ENCODE results near the gene ANKS4B. TPM values are rescaled to one million over a fixed set of nuclear protein-coding genes. Genes with fewer than 3 reads are reported as not detected.

ANKS4B gene
- total and polyA plus RNA-seq, 2 donors (not counting 3 experiments of a cell fraction or from before 2014, with no cell fraction given): not detected

- no peak overlapping the region for H3K4me3 ChIP-seq (replicated peaks in 1 of 3; ENCODE audit: insufficient read depth in 1 of 3, low read depth in 1 of 3, low read length in 3 of 3)
- no peaks in the 10 kb centered on the region for H3K4me1 ChIP-seq (ENCODE audit: control insufficient read depth, extremely low read depth, insufficient read depth, low read length)
- no peaks in the 10 kb centered on the region for H3K36me3 ChIP-seq (ENCODE audit: control insufficient read depth in 2 of 2, extremely low read depth in 1 of 2, insufficient read depth in 2 of 2, low read length in 2 of 2)
- H3K9me3 ChIP-seq (replicated peaks; ENCODE audit: control insufficient read depth, insufficient read depth, low read length): no peaks in the 10 kb centered on the region
- H3K9ac ChIP-seq (replicated peaks; ENCODE audit: extremely low read depth, insufficient read depth, low read length): no peak overlapping the region
- dilution Hi-C loops (cut with MboI; ENCODE audit: extremely low pct_ligation_motif_present, low sequenced_read_pairs): no loop called here
- no peak overlapping the region for H3K4me2 ChIP-seq (ENCODE audit: insufficient read depth, low read length)
- intact Hi-C loops (cut with micrococcal nuclease): no loop called here
- DNase-seq (ENCODE audit: low read depth, low spot score) (no peak), FAIRE-seq (no peak)
- ChIA-PET CTCF (interaction anchor here (0.8 kb wide), 1 partner anchor 15 kb away, joined by 3 read pairs; no protein-coding TSS in a partner anchor), POLR2A (no interaction called here)
- H3K27me3 ChIP-seq (ENCODE audit: control insufficient read depth in 2 of 2, insufficient read depth in 2 of 2, low read length in 2 of 2): peaks cover 5% of the 10 kb centered on the region in 2 experiments
- no peak for TF ChIP-seq MAX (IDR thresholded peaks at IDR 0.05; ENCODE audit: insufficient read depth, insufficient read length)
- no peaks in the 10 kb centered on the region for H3K79me2 ChIP-seq (ENCODE audit: control insufficient read depth, insufficient read depth, low read length)
- no TSS peak for BruUV-seq (replicated peaks)
- no peak overlapping the region for H2AFZ ChIP-seq (ENCODE audit: low read depth, low read length)
- no peaks in the 10 kb centered on the region for H3K9me1 ChIP-seq (replicated peaks; ENCODE audit: control insufficient read depth, extremely low read depth, insufficient read depth, low read length)
- H4K20me1 ChIP-seq (replicated peaks; ENCODE audit: control insufficient read depth, extremely low read depth, insufficient read depth, low read length): no peaks in the 10 kb centered on the region
- no peak overlapping the region for H3K27ac ChIP-seq (ENCODE audit: insufficient read depth, low read depth, low read length)
Measured at GRCh38 chr16:21203155-21203797, 30.2 kb upstream of the ANKS4B start.

- FAIRE-seq (no peak), DNase-seq (ENCODE audit: low read depth, low spot score) (no peak)
- Histone ChIP-seq H3K4me1 (ENCODE audit: control insufficient read depth, extremely low read depth, insufficient read depth, low read length) (no peaks in the 10 kb centered on the region), H3K27me3 (ENCODE audit: control insufficient read depth in 2 of 2, insufficient read depth in 2 of 2, low read length in 2 of 2) (peaks cover 5% of the 10 kb centered on the region in 2 experiments), H3K4me3 (replicated peaks in 1 of 3; ENCODE audit: insufficient read depth in 1 of 3, low read depth in 1 of 3, low read length in 3 of 3) (no peak overlapping the region), H3K9ac (replicated peaks; ENCODE audit: extremely low read depth, insufficient read depth, low read length) (no peak overlapping the region), H3K27ac (ENCODE audit: insufficient read depth, low read depth, low read length) (no peak overlapping the region), H3K79me2 (ENCODE audit: control insufficient read depth, insufficient read depth, low read length) (no peaks in the 10 kb centered on the region), H2AFZ (ENCODE audit: low read depth, low read length) (no peak overlapping the region), H4K20me1 (replicated peaks; ENCODE audit: control insufficient read depth, extremely low read depth, insufficient read depth, low read length) (no peaks in the 10 kb centered on the region), H3K9me1 (replicated peaks; ENCODE audit: control insufficient read depth, extremely low read depth, insufficient read depth, low read length) (no peaks in the 10 kb centered on the region), H3K9me3 (replicated peaks; ENCODE audit: control insufficient read depth, insufficient read depth, low read length) (no peaks in the 10 kb centered on the region), H3K4me2 (ENCODE audit: insufficient read depth, low read length) (no peak overlapping the region), H3K36me3 (ENCODE audit: control insufficient read depth in 2 of 2, extremely low read depth in 1 of 2, insufficient read depth in 2 of 2, low read length in 2 of 2) (no peaks in the 10 kb centered on the region)
- dilution Hi-C loops (cut with MboI; ENCODE audit: extremely low pct_ligation_motif_present, low sequenced_read_pairs): no loop called here
- intact Hi-C loops (cut with micrococcal nuclease): no loop called here
- CTCF ChIA-PET: no interaction called here
- no TSS peak for BruUV-seq (replicated peaks)
- no peak for TF ChIP-seq POLR2A (IDR thresholded peaks at IDR 0.05; ENCODE audit: low read depth, low read length)
- TF ChIP-seq CTCF (IDR thresholded peaks at IDR 0.05; ENCODE audit: extremely low read depth in 1 of 2, insufficient read depth in 1 of 2, low read depth in 1 of 2, low read length in 2 of 2): no peak
- no peak for TF ChIP-seq MAX (IDR thresholded peaks at IDR 0.05; ENCODE audit: insufficient read depth, insufficient read length)
- no peak for TF ChIP-seq EZH2 (IDR thresholded peaks at IDR 0.05; ENCODE audit: borderline replicate concordance, low read depth, low read length, severe bottlenecking)
- POLR2A ChIA-PET: no interaction called here
Measured at GRCh38 chr16:21205303-21205702, 28.2 kb upstream of the ANKS4B start.

Data from endothelial cell of umbilical vein (primary cell).